GM18519 (cell line): ENCODE results near the gene SRBD1.

ENCODE experiments used
- ATAC-seq: cut with Tn5 transposase; IDR thresholded peaks from one replicate; pipeline ENCODE4 v1.9.1; 2021; ENCODE audit warnings: mild to moderate bottlenecking, moderate library complexity; ENCODE audit not compliant: unreplicated experiment, low FRiP score

Gene SRBD1

GRCh38 chr2:45611020-45611859 is at the start of gene SRBD1:
Gene SRBD1 (minus strand): TSS chr2:45611267. CDS start chr2:45605441, 5,826 bp downstream.
- peak; percentile 82 for ATAC-seq

GRCh38 chr2:45654250-45654649 is 43.2 kb upstream of the SRBD1 start:
- no peak for ATAC-seq

DNA sequence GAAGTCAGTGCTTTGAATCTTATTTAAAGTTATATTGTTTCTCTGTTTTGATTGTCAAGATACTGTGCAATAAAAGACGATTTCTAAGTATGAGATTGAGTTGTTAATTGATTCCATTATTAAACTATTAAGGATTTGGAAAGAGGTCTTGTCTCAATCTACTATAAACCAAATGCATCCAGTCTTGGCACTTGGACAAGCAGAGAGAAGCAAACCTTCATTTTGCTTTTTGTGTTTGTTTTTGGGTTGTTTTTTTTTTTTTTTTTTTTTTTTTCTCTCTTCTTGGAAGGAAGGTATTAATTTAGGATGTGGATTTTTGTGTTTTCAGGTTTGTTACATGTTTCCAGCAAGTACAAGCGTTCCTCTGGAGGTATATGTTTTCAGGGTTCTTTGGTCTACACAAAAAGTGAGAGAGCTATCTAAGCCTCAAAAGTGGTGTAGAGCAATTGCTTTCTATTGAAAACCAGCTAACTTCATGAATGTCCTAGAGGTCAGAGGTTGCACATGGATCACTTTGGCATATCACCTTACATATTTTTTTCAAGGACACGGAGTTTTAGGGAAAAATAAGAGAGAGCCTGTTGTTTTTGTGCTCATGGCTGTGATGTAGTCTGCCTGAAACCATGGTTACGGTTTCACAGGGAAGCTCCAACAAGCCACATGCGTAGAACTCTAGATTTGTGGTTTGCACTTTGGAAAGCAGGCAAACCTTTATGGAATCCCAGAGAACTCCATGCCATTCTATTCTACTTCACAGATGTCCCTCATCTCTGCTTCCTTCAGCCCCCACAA is 42.3 kb upstream of the SRBD1 start:
- ATAC-seq: no peak

GRCh38 chr2:45652090-45653031 is 41.3 kb upstream of the SRBD1 start:
- no peak for ATAC-seq

GRCh38 chr2:45651415-45652089 is 40.5 kb upstream of the SRBD1 start, which contains the start of gene PRKCE:
Gene PRKCE (plus strand): TSS chr2:45651675.
- peak; percentile 6 for ATAC-seq

GRCh38 chr2:45650851-45651414 is 39.9 kb upstream of the SRBD1 start:
- ATAC-seq: peak; percentile 57

DNA sequence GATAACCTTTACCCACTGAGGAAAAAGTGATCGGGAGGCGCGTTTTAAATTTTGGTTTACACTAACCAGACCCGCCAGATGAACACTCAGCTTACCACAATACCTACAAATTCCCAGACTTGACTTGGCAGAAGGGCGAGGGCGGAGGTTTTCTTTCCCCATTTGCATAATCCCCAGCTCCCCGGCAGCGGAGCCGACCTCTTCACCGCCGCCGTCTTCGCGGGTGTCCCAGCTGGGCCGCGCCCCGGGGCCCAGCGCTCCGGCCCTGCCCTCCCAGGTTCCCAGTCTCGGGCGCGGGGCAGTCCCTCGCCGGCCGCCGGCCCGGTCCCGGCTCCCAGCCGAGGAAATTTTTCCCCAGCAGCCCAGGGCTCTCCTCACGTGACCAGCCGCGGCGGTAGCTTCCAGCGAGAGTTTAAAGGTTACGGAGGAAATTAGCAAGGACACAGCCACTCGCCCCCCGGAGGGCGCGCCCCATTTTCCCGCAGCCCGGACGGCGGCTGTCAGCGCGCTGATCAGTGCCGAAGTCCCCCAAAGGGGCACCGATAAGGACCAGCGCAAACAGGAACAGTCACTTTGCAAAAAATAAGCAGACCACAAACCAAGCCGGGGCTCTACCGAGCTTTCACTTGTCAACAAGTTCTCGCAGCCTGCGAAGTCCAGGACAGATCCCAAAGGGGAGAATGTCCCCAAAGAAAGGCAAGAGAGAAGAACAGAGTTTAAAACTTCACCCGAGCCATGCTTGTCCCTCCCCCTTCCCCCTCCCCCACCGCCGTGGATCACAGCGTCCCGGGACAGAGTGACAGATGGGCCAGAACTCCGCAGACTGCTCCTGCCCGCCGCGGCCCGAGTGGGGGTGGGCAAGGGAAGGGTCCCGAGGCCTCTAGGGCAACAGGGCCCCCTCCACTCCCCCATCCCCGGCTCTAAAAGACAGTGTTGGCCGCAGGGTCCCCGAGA is 39.1 kb upstream of the SRBD1 start:
- no peak for ATAC-seq

DNA sequence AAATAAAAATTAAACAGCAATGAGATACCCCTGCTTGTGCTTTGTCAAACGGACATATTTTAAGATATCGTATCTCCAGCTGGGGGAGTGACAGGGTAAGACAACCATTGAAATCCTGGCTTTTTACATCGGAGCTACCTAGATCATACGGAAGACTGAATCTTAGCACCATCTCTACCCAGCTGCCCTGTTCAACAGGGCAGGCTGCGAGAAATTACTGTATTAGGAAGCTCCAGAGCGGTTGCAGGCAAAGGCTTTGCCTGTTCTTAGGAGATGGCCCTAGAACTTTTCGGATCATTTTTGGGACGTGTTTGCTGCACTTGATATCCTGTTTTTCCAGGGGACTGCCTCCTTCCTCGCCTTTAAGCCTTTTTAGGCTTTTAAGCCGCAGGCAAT is 38.4 kb upstream of the SRBD1 start:
- no peak for ATAC-seq

GRCh38 chr2:45648636-45649035 is 37.6 kb upstream of the SRBD1 start:
- ATAC-seq: no peak

- no peak for ATAC-seq
Measured at GRCh38 chr2:45647986-45648520, 37.0 kb upstream of the SRBD1 start.

DNA sequence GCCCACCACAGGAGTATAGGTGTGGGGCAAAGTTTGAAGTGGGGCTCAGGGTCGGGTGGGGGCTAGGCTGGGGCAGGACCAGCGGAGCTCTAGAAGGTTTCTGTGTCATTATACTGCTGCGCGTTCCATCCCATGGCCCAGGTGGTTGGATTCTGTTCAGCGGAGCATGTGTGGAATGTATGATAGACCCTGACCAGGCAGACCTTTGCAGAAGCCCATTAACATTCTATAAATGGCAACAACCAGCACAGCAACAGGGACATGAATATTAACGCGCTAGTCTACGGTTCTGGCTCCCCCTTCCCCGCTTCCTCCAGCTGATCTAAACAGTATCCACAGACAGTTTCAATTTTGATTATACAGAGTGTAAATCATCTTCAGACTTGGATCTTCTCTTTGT is 36.3 kb upstream of the SRBD1 start:
- ATAC-seq: no peak

DNA sequence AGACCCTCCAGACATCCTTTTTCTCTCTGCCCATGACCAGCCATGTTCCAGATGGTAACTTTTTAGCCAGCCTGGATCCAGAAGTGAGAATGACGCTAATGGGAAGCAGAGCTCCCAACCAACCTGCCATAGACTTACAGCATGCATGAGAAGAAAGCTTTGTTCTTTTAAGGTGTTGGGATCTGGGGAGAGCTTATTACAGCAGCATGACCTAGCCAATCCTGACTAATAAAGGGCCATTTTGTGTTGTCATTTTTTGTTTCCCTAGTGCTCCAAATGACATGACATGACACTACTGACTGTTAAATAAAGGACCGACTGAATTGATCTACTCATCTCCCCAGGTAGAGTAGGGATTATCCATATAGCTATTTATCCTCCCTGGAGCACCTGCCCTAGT is 35.2 kb upstream of the SRBD1 start:
- no peak for ATAC-seq

DNA sequence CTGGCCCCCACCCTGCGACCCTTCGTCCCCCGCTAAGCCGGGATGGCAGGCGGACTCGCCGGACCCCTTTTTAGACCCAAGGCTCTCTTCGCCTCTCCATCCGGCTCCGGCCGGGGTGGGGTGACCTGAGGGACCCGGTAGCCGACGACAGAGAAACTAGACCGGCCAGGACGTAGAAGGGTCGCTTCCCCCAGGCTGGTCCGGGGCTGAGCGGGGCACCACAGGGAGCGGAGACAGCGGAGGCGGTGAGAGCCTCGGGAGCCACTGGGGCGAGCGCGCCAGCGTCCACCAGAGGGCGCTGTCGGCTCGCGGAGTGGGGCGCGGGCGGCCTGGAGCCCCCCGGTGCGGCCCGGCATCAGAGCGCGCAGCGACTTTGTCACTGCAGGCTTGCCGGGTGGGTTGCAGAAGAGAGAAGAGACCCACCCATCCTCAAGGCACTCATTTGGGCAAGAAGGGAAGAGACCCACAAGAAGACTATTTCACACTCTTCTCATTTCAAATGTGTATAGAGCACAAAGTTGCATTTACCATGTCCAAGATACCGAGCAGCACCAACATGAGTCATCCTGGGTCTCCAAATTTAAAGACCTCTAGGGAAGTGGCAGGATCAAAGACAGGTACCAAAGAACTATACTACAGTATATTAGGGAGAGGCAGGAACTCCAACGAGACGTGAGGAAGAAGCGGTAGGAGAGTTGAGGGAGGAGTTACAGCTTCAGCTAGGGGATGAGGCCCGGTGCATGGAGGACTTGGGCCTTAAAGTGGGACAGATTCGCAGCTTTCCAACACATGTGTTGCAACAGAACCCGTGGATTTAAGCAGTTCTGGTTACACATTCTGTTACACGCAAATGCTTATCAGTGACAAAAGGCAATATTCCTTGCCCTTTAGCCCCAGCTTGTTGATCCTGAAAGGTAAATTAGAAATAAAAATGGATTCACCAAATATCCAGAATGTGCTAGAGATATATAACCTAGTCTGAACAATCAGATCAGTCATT is 32.8 kb upstream of the SRBD1 start:
- ATAC-seq: no peak

- no peak for ATAC-seq
Measured at GRCh38 chr2:45643095-45643494, 32.0 kb upstream of the SRBD1 start.

DNA sequence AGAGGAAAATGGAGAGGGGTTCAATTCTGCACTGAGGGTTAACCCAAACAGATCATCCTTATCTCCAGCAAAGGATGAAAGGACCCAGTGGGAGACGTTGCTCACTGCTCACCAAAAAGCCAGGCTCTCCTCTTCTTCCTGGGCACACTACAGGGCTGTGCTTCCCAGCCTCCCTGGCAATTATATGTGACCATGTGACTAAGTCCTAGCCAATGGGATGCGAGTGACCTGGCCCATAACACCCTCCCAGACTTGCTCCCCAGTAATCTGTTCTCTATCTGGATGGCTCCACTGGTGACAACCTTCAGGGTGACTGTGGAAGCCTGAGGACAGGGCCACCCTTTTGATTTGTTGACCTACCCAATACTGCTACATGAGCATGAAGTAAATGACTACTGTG is 29.5 kb upstream of the SRBD1 start:
- no peak for ATAC-seq

DNA sequence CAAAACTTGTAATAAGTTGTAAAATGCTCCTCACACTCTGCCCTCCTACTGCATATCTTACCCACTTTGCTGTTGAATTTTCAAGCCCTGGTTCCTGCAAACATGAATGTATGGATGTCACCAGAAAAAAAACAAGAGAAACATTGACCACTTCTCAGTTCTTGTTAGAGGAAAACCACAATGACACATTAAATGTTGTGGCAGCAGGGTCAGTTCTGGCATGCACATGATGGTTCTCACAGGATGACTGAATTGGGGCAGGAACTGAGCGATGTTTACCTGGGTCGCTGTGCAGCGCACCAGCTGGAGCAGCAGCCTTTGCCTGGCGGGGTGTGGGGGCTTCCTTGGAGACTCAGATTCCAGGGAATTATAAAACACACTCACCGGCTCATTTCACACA is 26.4 kb upstream of the SRBD1 start:
- no peak for ATAC-seq

DNA sequence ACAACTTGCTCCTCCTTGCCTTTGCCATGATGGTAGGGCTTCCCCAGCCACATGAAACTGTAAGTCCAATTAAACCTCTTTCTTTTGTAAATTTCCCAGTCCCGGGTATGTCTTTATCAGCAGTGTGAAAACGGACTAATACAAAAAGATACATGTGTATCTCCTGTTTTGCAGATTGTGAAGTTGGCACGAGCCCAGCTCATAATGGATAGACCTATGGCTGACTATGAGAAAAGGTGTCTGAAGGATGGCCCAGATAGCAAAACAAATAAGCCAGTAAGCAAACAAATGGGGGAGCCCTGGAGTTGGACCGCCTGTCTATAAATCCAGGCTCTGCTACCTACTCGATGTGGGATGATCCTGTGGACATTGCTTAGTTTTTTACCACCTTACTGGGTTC is 24.9 kb upstream of the SRBD1 start:
- no peak for ATAC-seq
